Choroid plexus epithelial cell (primary cell): Measurements from ENCODE around the gene CKMT2.
A peak's percentile ranks its signal among the peaks of the same experiment; 100 is the strongest.
"Not testable (repeated sequence)": the region's sequence is repeated elsewhere in the genome, so short reads cannot be mapped to it uniquely, and the experiment has no call there.

Experiments used
- DNase-seq: peaks from one replicate; pipeline ENCODE4 v3.0.0-alpha.2; 2010; ENCODE audit warnings: low read depth
- H3K4me3 ChIP-seq: 2 replicates; pipeline ENCODE4 v1.5.1; 2011; ENCODE audit warnings: low read depth, mild to moderate bottlenecking, control low read depth, low read length, moderate library complexity
- TF ChIP-seq, protein P1 (sequence below): conservative IDR thresholded peaks from 2 replicates; pipeline ENCODE4 v1.5.1; 2011; ENCODE audit warnings: low read depth, mild to moderate bottlenecking, control low read depth, inconsistent platforms, low read length, moderate library complexity

CKMT2 gene

DNA sequence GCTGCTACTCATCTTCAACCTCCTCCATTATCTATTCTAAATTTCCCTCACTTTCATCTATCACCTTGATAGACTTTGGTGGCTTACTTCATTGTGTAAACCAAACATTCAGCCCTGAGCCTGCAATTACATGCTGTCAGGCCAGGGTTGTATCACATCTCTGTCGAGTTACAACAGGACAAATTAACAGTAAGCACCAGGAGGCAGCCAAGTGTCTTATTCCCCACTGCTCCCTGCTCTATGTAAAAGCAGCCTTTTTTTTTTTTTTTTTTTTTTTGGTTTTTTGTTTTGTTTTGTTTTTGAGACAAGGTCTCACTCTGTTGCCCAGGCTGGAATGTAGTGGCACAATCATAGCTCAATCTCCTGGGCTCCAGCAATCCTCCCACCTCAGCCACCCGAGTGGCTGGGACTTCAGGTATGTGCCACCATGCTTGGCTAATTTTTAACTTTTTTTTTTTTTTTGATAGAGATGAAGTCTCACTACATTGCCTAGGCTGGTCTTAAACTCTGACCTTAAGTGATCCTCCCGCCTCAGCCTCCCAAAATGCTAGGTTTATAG is 53.0 kb downstream of the CKMT2 start:
- H3K4me3 ChIP-seq: no peak overlapping the region
- TF ChIP-seq, protein P1, sequence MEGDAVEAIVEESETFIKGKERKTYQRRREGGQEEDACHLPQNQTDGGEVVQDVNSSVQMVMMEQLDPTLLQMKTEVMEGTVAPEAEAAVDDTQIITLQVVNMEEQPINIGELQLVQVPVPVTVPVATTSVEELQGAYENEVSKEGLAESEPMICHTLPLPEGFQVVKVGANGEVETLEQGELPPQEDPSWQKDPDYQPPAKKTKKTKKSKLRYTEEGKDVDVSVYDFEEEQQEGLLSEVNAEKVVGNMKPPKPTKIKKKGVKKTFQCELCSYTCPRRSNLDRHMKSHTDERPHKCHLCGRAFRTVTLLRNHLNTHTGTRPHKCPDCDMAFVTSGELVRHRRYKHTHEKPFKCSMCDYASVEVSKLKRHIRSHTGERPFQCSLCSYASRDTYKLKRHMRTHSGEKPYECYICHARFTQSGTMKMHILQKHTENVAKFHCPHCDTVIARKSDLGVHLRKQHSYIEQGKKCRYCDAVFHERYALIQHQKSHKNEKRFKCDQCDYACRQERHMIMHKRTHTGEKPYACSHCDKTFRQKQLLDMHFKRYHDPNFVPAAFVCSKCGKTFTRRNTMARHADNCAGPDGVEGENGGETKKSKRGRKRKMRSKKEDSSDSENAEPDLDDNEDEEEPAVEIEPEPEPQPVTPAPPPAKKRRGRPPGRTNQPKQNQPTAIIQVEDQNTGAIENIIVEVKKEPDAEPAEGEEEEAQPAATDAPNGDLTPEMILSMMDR: no peak
- no peak for DNase-seq

DNA sequence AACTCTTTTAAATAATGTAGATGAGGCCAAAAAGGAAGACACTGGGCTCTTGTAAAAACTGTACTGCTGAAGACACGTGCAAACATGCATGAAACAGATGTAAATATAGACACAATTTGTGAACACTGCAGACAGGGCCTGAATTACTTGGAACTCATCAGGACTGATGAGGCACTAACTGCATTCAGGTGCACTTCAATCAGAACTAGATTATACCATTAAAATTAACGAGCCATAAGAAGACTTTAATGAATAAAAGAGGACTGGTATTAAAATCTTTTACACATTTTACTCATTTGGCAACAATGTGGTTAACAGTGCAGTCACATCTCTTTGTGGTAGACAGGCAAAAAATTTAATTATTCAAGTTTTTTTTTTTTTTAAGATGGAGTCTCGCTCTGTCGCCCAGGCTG is 54.9 kb downstream of the CKMT2 start:
- DNase-seq: no peak
- TF ChIP-seq, protein P1: no peak
- H3K4me3 ChIP-seq: no peak overlapping the region

DNA sequence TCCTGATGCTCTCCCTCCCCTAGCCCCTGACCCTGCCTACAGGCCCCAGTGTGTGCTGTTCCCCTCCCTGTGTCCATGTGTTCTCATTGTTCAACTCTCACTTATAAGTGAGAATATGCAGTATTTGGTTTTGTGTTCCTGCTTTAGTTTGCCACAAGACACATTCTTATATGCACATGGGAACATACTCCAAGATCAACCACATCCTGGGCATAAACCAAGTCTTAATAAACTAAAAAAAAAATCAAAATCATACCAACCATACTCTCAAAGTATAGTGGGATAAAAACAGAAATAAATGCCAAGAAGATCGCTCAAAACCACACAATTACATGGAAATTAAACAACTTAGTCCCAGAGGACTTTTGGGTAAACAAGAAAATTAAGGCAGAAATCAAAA is 57.0 kb downstream of the CKMT2 start:
- no peak for DNase-seq
- TF ChIP-seq, protein P1: no peak
- no peak overlapping the region for H3K4me3 ChIP-seq

DNA sequence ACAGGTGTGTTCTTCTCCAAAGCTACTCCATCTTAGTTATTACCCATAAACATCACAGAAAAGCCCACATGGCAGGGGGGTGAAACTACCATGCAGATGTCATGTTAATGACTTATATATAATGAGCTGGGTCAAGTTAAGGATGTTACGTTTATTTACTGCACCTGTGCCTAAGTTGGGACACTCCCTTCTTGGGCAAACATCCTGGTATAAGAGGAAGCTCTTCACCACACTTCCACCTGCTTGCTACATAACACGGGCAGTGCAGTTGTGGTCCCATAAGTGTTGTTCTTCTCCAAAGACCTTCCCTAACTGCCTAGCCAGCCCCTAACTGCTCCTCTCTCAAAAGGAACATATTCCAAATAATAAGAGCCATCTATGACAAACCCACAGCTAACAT is 59.0 kb downstream of the CKMT2 start:
- TF ChIP-seq, protein P1: no peak
- DNase-seq: no peak
- H3K4me3 ChIP-seq: no peak overlapping the region

DNA sequence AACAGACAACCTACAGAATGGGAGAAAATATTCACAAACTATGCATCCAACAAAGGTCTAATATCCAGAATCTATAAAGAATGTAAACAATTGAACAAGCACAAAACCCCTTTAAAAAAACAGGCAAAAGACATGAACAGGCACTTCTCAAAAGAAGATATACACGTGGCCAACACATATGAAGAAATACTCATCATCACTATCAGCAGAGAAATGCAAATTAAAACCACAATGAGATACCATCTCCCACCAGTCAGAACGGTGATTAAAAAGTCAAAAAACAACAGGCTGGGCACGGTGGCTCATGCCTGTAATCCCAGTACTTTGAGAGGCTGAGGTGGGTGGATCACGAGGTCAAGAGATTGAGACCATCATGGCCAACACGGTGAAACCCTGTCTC is 60.9 kb downstream of the CKMT2 start:
- DNase-seq, H3K4me3 ChIP-seq: not testable (repeated sequence)

DNA sequence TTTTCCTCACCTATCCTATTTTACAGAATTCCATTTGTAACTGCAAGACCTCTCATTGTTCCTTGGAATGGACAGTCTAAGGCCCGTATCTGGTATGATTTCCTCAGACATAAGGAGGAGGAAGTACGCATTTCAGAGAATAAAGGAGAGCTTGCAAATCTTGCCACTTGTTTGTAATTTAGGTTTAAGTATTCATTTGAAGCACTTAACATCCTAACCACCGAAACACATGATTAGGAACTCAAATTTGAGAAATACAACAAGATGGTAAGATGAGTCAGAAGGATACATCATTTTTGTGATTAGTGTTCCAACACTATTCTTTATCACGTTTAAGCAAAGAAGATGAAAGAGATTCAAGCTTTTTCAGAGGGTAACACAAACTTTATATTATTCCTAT is 64.4 kb downstream of the CKMT2 start:
- DNase-seq: no peak
- TF ChIP-seq, protein P1: no peak
- H3K4me3 ChIP-seq: no peak overlapping the region

DNA sequence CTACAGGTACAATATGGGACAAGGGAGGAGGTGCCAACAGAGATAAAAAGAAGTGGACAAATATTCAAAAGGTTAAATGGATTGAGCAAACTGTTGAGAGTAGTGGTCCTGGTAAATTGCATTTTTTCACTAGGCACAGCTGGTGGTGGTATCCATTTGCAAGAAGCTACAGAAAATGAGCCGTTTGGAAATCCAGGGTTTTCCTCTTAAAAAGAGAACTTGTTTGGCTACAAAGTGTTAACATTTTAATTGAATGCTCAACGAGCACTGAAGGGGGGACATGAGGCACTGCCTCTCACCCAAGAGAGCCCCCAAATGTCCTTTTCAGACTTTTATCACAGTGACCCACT is 67.8 kb downstream of the CKMT2 start:
- DNase-seq: peak; percentile 11
- TF ChIP-seq, protein P1: no peak
- peak overlapping the region; percentile 93 for H3K4me3 ChIP-seq
